HepG2 (cell line): ENCODE data around the gene FBXO33. TPM values are rescaled to one million over a fixed set of nuclear protein-coding genes. Genes with fewer than 3 reads are reported as not detected.
A peak's percentile ranks its signal among the peaks of the same experiment; 100 is the strongest.

Experiments
- ATAC-seq: fragments of 200-7000 bp; cut with Tn5 transposase; 3 replicates; pipeline ENCODE4 v1.9.1; 2020; ENCODE audit warnings: mild to moderate bottlenecking, moderate library complexity
- BruUV-seq: library from RNA; stranded (reverse); fragments of 400-500 nt; replicated peaks from 2 replicates; lab custom pipeline; 2021; lab: Mats Ljungman, UMichigan
- CTCF ChIA-PET: fragments of 300-600 bp; formaldehyde crosslinking; extraction: SDS; loops from one replicate; lab custom pipeline; 2021; ENCODE audit warnings: low total read pairs, inconsistent platforms, low intra/inter-chr PET ratio; lab: Yijun Ruan, JAX
- POLR2A ChIA-PET: fragments of 350-600 bp; sonication (Branson Sonifier 250); formaldehyde crosslinking; loops from one replicate; lab custom pipeline; 2020; ENCODE audit warnings: antibody characterized with exemption, inconsistent platforms; lab: Yijun Ruan, JAX
- DNase-seq: peaks from one replicate; pipeline ENCODE4 v3.0.0-alpha.2; 2015; ENCODE audit warnings: low spot score
- FAIRE-seq: peaks from 3 replicates; lab custom pipeline; 2011; peaks lifted over from hg19 to GRCh38; lab: Jason Lieb, UNC
- H2AFZ ChIP-seq: one replicate; pipeline ENCODE4 v1.6.1; 2011; ENCODE audit warnings: low read length, inconsistent platforms
- H3K27ac ChIP-seq: fragments of 300-600 bp; 3 replicates; pipeline ENCODE4 v1.8.0; 2011; ENCODE audit warnings: mixed run types, mild to moderate bottlenecking, mixed read lengths, low read length, inconsistent platforms; ENCODE audit not compliant: insufficient read depth; ENCODE audit errors: extremely low read length
- H3K27me3 ChIP-seq, 2 experiments: fragments of 200-600 bp in 1 of 2; 2 replicates in 1 of 2; 3 replicates in 1 of 2; pipeline versions ENCODE4 v1.6.0 to v1.8.0; 2011; ENCODE audit warnings: low read length in 2 of 2, mild to moderate bottlenecking in 2 of 2, moderate library complexity in 2 of 2, inconsistent platforms in 1 of 2; ENCODE audit not compliant: insufficient read depth in 2 of 2, control insufficient read depth in 1 of 2
- H3K36me3 ChIP-seq, 2 experiments: fragments of 200-600 bp in 1 of 2; replicated peaks in 1 of 2; 2 replicates in 1 of 2; 3 replicates in 1 of 2; pipeline versions ENCODE4 v1.5.1 to v1.8.0; 2011; ENCODE audit warnings: low read length in 2 of 2, inconsistent platforms in 1 of 2; ENCODE audit not compliant: insufficient read depth in 2 of 2, control insufficient read depth in 1 of 2
- H3K4me1 ChIP-seq: 2 replicates; pipeline ENCODE4 v1.5.1; 2012; ENCODE audit warnings: low read length, inconsistent platforms; ENCODE audit not compliant: insufficient read depth
- H3K4me2 ChIP-seq: 2 replicates; pipeline ENCODE4 v1.6.0; 2011; ENCODE audit warnings: low read depth, low read length, inconsistent platforms
- H3K4me3 ChIP-seq, 3 experiments: fragments of 200-600 bp in 1 of 3; sonication (generic), shearing (Covaris generic) in 1 of 3; replicated peaks in 1 of 3; 2 replicates each; pipeline ENCODE4 v1.5.1; 2011 to 2016; ENCODE audit warnings: low read length in 3 of 3, inconsistent platforms in 2 of 3, low read depth in 2 of 3, mild to moderate bottlenecking in 2 of 3, control low read depth in 1 of 3, mixed read lengths in 1 of 3; ENCODE audit not compliant: insufficient read depth in 1 of 3
- H3K79me2 ChIP-seq: one replicate; pipeline ENCODE4 v1.6.1; 2011; ENCODE audit warnings: low read length, inconsistent platforms; ENCODE audit not compliant: insufficient read depth
- H3K9ac ChIP-seq: 2 replicates; pipeline ENCODE4 v1.6.0; 2011; ENCODE audit warnings: mild to moderate bottlenecking, low read depth, low read length, inconsistent platforms; ENCODE audit not compliant: insufficient read depth
- H3K9me3 ChIP-seq: 2 replicates; pipeline ENCODE4 v1.5.1; 2012; ENCODE audit warnings: mild to moderate bottlenecking, low read length
- H4K20me1 ChIP-seq: 2 replicates; pipeline ENCODE4 v1.6.0; 2011; ENCODE audit warnings: inconsistent platforms, mild to moderate bottlenecking, low read length, moderate library complexity; ENCODE audit not compliant: insufficient read depth
- DBP ChIP-seq: sonication (generic); formaldehyde crosslinking; IDR thresholded peaks from 2 replicates; pipeline ENCODE4 v1.4.0; 2020; ENCODE audit warnings: missing genetic modification reagents; ENCODE audit errors: not compliant biosample characterization
- EEA1 ChIP-seq: sonication (generic); formaldehyde crosslinking; IDR thresholded peaks from 2 replicates; pipeline ENCODE4 v1.5.1; 2020; ENCODE audit warnings: mild to moderate bottlenecking, missing genetic modification reagents, borderline replicate concordance
- MAF1 ChIP-seq: sonication (generic); formaldehyde crosslinking; IDR thresholded peaks from 2 replicates; pipeline ENCODE4 v1.5.0; 2020; ENCODE audit warnings: missing genetic modification reagents, borderline replicate concordance
- MLXIP ChIP-seq: sonication (generic); formaldehyde crosslinking; IDR thresholded peaks from 2 replicates; pipeline ENCODE4 v1.9.0; 2021; ENCODE audit warnings: missing genetic modification reagents, borderline replicate concordance
- PREB ChIP-seq: sonication (generic); formaldehyde crosslinking; IDR thresholded peaks from 2 replicates; pipeline ENCODE4 v1.4.0; 2020; ENCODE audit warnings: missing genetic modification reagents
- RBM22 ChIP-seq: fragments of 200-400 bp; formaldehyde crosslinking; optimal IDR thresholded peaks from 2 replicates; pipeline ENCODE3; 2017; ENCODE audit warnings: mild to moderate bottlenecking, low read length, moderate library complexity
- ZBTB14 ChIP-seq: sonication (generic); formaldehyde crosslinking; IDR thresholded peaks from 2 replicates; pipeline ENCODE4 v1.4.0; 2020; ENCODE audit warnings: missing genetic modification reagents
- ZFAT ChIP-seq: sonication (generic); formaldehyde crosslinking; conservative IDR thresholded peaks from 2 replicates; pipeline ENCODE4 v1.8.1; 2023; ENCODE audit warnings: missing genetic modification reagents, inconsistent platforms
- ZFP62 ChIP-seq: sonication (generic); formaldehyde crosslinking; IDR thresholded peaks from 2 replicates; pipeline ENCODE4 v1.4.0; 2020; ENCODE audit warnings: missing genetic modification reagents
- ZNF253 ChIP-seq: sonication (generic); formaldehyde crosslinking; IDR thresholded peaks from 2 replicates; pipeline ENCODE4 v1.8.0; 2022; ENCODE audit warnings: mild to moderate bottlenecking, missing genetic modification reagents, borderline replicate concordance
- ZNF850 ChIP-seq: sonication (generic); formaldehyde crosslinking; conservative IDR thresholded peaks from 2 replicates; pipeline ENCODE4 v1.9.0; 2021; ENCODE audit warnings: mild to moderate bottlenecking, missing genetic modification reagents
- WGBS: methylation state at CpG from one replicate; pipeline ENCODE4 v1.1.6; 2017; ENCODE audit warnings: low lambda C conversion rate; 5-methylcytosine and 5-hydroxymethylcytosine counted together
- in situ Hi-C: cut with HindIII; loops from 2 replicates; pipeline ENCODE4 v1.10.0; 2017; ENCODE audit warnings: low pct_unique_long_range_greater_than_20kb; ENCODE audit not compliant: extremely low pct_ligation_motif_present
- intact Hi-C: fragments of 100-400 bp; cut with micrococcal nuclease; formaldehyde crosslinking; loops from one replicate; pipeline ENCODE4 v1.10.0; 2022; ENCODE audit not compliant: unreplicated experiment
- polyA plus RNA-seq, 8 experiments: library from polyadenylated mRNA; depleted of rRNA in 3 of 8; stranded (reverse) in 7 of 8; unstranded in 1 of 8; fragments of >200 nt; fragmentation: Illumina TruSeq in 4 of 8; extraction: Trizol in 4 of 8; gene quantifications; 2 replicates each; pipeline versions ENCODE4 v1.2.1 to v1.2.3, GENCODE V29; 2011 to 2016; ENCODE audit warnings: low read depth in 4 of 8, missing spikeins in 1 of 8, mixed read lengths in 1 of 8; ENCODE audit not compliant: insufficient read depth in 1 of 8
- total RNA-seq, 5 experiments: library from RNA; depleted of rRNA; stranded (reverse); fragments of >200 nt; fragmentation: Illumina TruSeq; extraction: Trizol; gene quantifications; 2 replicates each; pipeline ENCODE4 v1.2.3, GENCODE V29; 2016; ENCODE audit warnings: low read depth in 1 of 5

FBXO33 gene
- total and polyA plus RNA-seq, 2 of the 13 experiments (the other 11 are each of a cell fraction or from before 2014, with no cell fraction given), result 15.5 to 16.9 TPM

- no peaks in the 10 kb centered on the region for H3K9me3 ChIP-seq
- WGBS, result 79% methylated on average over 1 of the region's 1 CpG
- intact Hi-C loops (no loop called here), in situ Hi-C loops (no loop called here)
- H3K36me3 ChIP-seq, result peaks cover 2 to 6% of the 10 kb centered on the region in 2 experiments; a peak in 4 of 5 replicates
- CTCF ChIA-PET, result no interaction called here
- H3K9ac ChIP-seq, result no peak overlapping the region
- no peak overlapping the region for H2AFZ ChIP-seq
- POLR2A ChIA-PET, result interaction anchor here (1.0 kb wide), 1 partner anchor 126 kb away, joined by 3 read pairs; no protein-coding TSS in a partner anchor
- H3K27ac ChIP-seq, result no peak overlapping the region
- DNase-seq (no peak), ATAC-seq (no peak), FAIRE-seq (no peak)
- H3K79me2 ChIP-seq, result no peaks in the 10 kb centered on the region
- no peaks in the 10 kb centered on the region for H3K4me1 ChIP-seq
- H4K20me1 ChIP-seq, result no peaks in the 10 kb centered on the region
- no peak overlapping the region for H3K4me3 ChIP-seq
- H3K27me3 ChIP-seq, result no peaks in the 10 kb centered on the region
- TF ChIP-seq ZNF850 (CRISPR knock-in tag) (no peak), RBM22 (peak; percentile 42)
- no TSS peak for BruUV-seq
- no peak overlapping the region for H3K4me2 ChIP-seq
These were observed 38.9 kb downstream of the FBXO33 start for GRCh38 chr14:39393289-39393688.

- H3K4me3 ChIP-seq, result no peak overlapping the region
- ChIA-PET CTCF (no interaction called here), POLR2A (interaction anchor here (0.6 to 1.6 kb wide), 4 partner anchors 9 to 282 kb away, joined by 3 to 5 read pairs (median 4); partner anchors contain the start of genes FBXO33, SEC23A and TRAPPC6B)
- H3K4me1 ChIP-seq, result no peaks in the 10 kb centered on the region
- in situ Hi-C loops (no loop called here), intact Hi-C loops (no loop called here)
- ATAC-seq (no peak), DNase-seq (no peak), FAIRE-seq (no peak)
- WGBS, result 87% methylated on average over 4 of the region's 4 CpGs
- no peak overlapping the region for H3K27ac ChIP-seq
- no peak overlapping the region for H3K9ac ChIP-seq
- H3K9me3 ChIP-seq, result no peaks in the 10 kb centered on the region
- peaks cover 0 to 2% of the 10 kb centered on the region in 2 experiments; a peak in 1 of 5 replicates for H3K36me3 ChIP-seq
- no peaks in the 10 kb centered on the region for H4K20me1 ChIP-seq
- H3K4me2 ChIP-seq, result no peak overlapping the region
- H3K79me2 ChIP-seq, result no peaks in the 10 kb centered on the region
- no peak overlapping the region for H2AFZ ChIP-seq
- no TSS peak for BruUV-seq
- no peaks in the 10 kb centered on the region for H3K27me3 ChIP-seq
- no peak for TF ChIP-seq ZNF253 (CRISPR knock-in tag)
- TF ChIP-seq MAF1, result 0 out of 2 replicates have a peak, but pooled peaks have one; percentile 25
- no peak for TF ChIP-seq PREB (CRISPR knock-in tag)
- 0 out of 2 replicates have a peak, but pooled peaks have one; percentile 42 for TF ChIP-seq ZFP62 (CRISPR knock-in tag)
- 0 out of 2 replicates have a peak, but pooled peaks have one; percentile 44 for TF ChIP-seq MLXIP
- TF ChIP-seq ZBTB14 (CRISPR knock-in tag), result 0 out of 2 replicates have a peak, but pooled peaks have one; percentile 20
- TF ChIP-seq ZFAT (CRISPR knock-in tag), result 0 out of 2 replicates have a peak, but pooled peaks have one; percentile 33
- TF ChIP-seq EEA1, result no peak
- peak; percentile 53 for TF ChIP-seq DBP (CRISPR knock-in tag)
These were observed 48.1 kb downstream of the FBXO33 start for GRCh38 chr14:39384177-39384576.
